NT2/D1 (cell line): ENCODE measurements around the gene ANXA1.

ENCODE experiments used
- SUZ12 ChIP-seq: IDR thresholded peaks from 2 replicates; pipeline ENCODE4 v1.6.1; 2011; ENCODE audit not compliant: insufficient read length, insufficient read depth; ENCODE audit errors: extremely low read depth
- YY1 ChIP-seq: IDR thresholded peaks from 2 replicates; pipeline ENCODE4 v1.6.1; 2011; ENCODE audit not compliant: insufficient read length, insufficient read depth

DNA sequence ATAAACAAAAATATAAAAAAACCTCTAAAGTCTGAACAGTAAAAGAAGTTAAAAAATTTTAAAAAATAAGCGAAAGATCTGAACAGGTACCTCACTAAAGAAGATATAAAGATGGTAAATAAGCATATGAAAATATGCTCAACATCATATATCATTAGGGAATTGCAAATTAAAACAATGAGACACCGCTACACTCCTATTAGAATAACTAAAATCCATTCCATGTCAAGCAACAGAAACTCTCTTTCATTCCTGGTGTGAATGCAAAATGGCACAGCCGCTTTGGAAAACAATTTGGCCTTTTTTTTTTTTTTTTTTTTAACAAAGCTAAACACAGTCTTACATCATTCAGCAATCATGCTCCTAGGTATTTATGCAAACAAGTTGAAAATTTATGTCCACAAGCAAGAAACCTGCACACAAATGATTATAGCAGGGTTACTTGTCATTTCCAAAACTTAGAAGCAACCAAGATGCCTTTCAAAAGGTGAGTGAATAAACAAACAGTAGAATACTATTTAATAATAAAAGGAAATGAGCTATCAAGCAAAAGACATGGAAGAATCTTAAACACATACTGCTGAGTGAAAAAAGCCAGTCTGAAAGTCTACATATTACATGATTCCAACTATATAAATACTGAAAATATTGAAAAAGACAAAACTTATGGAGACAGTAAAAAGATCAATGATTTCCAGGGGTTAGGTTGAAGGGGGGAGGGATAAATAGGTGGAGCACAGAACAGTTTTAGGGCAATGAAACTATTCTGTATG is 22.1 kb downstream of the ANXA1 start:
- TF ChIP-seq SUZ12, result no peak
- no peak for TF ChIP-seq YY1
